Kidney (tissue), 14 donors: ENCODE data around the gene S1PR3. TPM values are rescaled to one million over a fixed set of nuclear protein-coding genes. Genes with fewer than 3 reads are reported as not detected.

Experiments used
- DNase-seq, 5 donors: peaks; one replicate each; pipeline ENCODE4 v3.0.0-alpha.2; 2013 to 2020
- FAIRE-seq: peaks from 2 replicates; lab custom pipeline; 2012; peaks lifted over from hg19 to GRCh38; lab: Jason Lieb, UNC
- H3K27ac ChIP-seq, 2 donors: one replicate each; pipeline ENCODE4 v1.7.0; 2013; ENCODE audit warnings: low read depth in 2 of 2, low read length in 2 of 2, inconsistent platforms in 1 of 2
- H3K27me3 ChIP-seq: one replicate; pipeline ENCODE4 v1.7.1; 2013; ENCODE audit warnings: low read length, inconsistent platforms; ENCODE audit not compliant: control insufficient read depth, insufficient read depth
- H3K36me3 ChIP-seq, 3 donors: one replicate each; pipeline versions ENCODE4 v1.7.0 to v1.7.1; 2013; ENCODE audit warnings: low read length in 3 of 3, control low read depth in 1 of 3, inconsistent platforms in 1 of 3; ENCODE audit not compliant: insufficient read depth in 3 of 3, control insufficient read depth in 2 of 3
- H3K4me1 ChIP-seq, 3 donors: one replicate each; pipeline versions ENCODE4 v1.7.0 to v1.7.1; 2013; ENCODE audit warnings: low read length in 3 of 3, inconsistent platforms in 1 of 3, low read depth in 1 of 3; ENCODE audit not compliant: control insufficient read depth in 2 of 3, insufficient read depth in 2 of 3
- H3K4me3 ChIP-seq, 3 donors: one replicate each; pipeline versions ENCODE4 v1.7.0 to v1.8.1; 2013; ENCODE audit warnings: low read length in 3 of 3, control low read depth in 1 of 3, inconsistent platforms in 1 of 3
- H3K9ac ChIP-seq, 3 donors: one replicate each; pipeline versions ENCODE4 v1.7.0 to v1.7.1; 2013; ENCODE audit warnings: low read length in 3 of 3, control low read depth in 1 of 3, inconsistent platforms in 1 of 3
- H3K9me3 ChIP-seq, 3 donors: one replicate each; pipeline versions ENCODE4 v1.7.0 to v1.7.1; 2013; ENCODE audit warnings: low read length in 3 of 3, control low read depth in 1 of 3, inconsistent platforms in 1 of 3; ENCODE audit not compliant: control insufficient read depth in 2 of 3, insufficient read depth in 1 of 3
- intact Hi-C: fragments of 100-400 bp; cut with DNase I; formaldehyde crosslinking; loops from one replicate; pipeline ENCODE4 v1.11.1; 2022
- polyA plus RNA-seq: library from polyadenylated mRNA; stranded (reverse); fragments of 350-450 nt; fragmentation: Illumina TruSeq; extraction: RNeasy Lipid Tissue Mini Kit (QIAGEN cat#74804); gene quantifications from one replicate; pipeline ENCODE4 v1.2.3, GENCODE V29; 2014; ENCODE audit warnings: low read depth, low replicate concordance; ENCODE audit not compliant: insufficient read depth
- total RNA-seq: library from RNA; stranded (reverse); fragmentation: NEBNext Ultra II Directional; extraction: Animal tissue kit (Norgen Biotek cat#: 25700); gene quantifications from one replicate; pipeline ENCODE4 v1.2.1, GENCODE V29; 2021
- TF ChIP-seq, protein P1 (sequence below): IDR thresholded peaks from 3 replicates; pipeline ENCODE4 v1.5.1; 2012; ENCODE audit warnings: mild to moderate bottlenecking, moderate library complexity, borderline replicate concordance; ENCODE audit not compliant: insufficient read depth; ENCODE audit errors: extremely low read depth
- donor health status: control.
- donor health status: control.
- donor health status: control.
- donor health status: control.
- donor health status: control.
- donor health status: DM: yes; HTN: yes; CAD: no.
- donor health status: Normal renal cell carcinoma (clear cell type).

Gene S1PR3
- total and polyA plus RNA-seq, 2 donors from 2014 or later, result 12.4 to 36.4 TPM

DNA sequence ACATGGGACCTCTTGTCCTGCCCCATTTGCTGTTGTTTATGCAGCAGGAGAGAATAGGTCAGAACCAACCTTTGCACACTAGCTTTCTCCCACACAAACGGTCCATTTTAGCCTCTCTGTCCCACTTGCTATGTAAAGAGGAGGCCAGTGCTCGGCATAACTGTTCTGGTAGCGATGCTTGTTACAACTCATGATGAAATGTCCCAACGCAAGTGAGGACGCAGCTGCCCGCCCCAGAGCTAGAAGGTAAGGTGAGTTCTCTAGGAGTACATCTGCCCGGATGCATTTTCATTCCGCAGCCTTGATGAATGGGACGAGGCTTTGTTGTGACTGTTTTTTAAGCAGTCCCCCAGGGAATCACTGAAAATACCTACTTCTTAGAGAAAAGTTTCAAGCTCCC lies 14.1 kb downstream of the S1PR3 start:
- Histone ChIP-seq H3K36me3 (peaks cover 0 to 5% (median 0%) of the 10 kb centered on the region in 3 donors), H3K27ac (no peak overlapping the region), H3K4me3 (no peak overlapping the region), H3K4me1 (peaks cover 0 to 7% (median 4%) of the 10 kb centered on the region in 3 donors), H3K9ac (no peak overlapping the region), H3K9me3 (no peaks in the 10 kb centered on the region), H3K27me3 (no peaks in the 10 kb centered on the region)
- TF ChIP-seq, protein P1, sequence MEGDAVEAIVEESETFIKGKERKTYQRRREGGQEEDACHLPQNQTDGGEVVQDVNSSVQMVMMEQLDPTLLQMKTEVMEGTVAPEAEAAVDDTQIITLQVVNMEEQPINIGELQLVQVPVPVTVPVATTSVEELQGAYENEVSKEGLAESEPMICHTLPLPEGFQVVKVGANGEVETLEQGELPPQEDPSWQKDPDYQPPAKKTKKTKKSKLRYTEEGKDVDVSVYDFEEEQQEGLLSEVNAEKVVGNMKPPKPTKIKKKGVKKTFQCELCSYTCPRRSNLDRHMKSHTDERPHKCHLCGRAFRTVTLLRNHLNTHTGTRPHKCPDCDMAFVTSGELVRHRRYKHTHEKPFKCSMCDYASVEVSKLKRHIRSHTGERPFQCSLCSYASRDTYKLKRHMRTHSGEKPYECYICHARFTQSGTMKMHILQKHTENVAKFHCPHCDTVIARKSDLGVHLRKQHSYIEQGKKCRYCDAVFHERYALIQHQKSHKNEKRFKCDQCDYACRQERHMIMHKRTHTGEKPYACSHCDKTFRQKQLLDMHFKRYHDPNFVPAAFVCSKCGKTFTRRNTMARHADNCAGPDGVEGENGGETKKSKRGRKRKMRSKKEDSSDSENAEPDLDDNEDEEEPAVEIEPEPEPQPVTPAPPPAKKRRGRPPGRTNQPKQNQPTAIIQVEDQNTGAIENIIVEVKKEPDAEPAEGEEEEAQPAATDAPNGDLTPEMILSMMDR, result no peak
- DNase-seq (peak in 1 of 5 donors; percentile 8), FAIRE-seq (no peak)
- intact Hi-C loops, result no loop called here

- Histone ChIP-seq H3K27ac (no peak overlapping the region), H3K4me3 (no peak overlapping the region), H3K9me3 (no peaks in the 10 kb centered on the region), H3K27me3 (no peaks in the 10 kb centered on the region), H3K36me3 (peaks cover 0 to 5% (median 0%) of the 10 kb centered on the region in 3 donors), H3K4me1 (peaks cover 0 to 4% (median under 1%) of the 10 kb centered on the region in 3 donors), H3K9ac (no peak overlapping the region)
- FAIRE-seq (peak; percentile 3), DNase-seq (peak in 1 of 5 donors; percentile 37)
- intact Hi-C loops, result no loop called here
- TF ChIP-seq, protein P1, result no peak
These were observed 15.0 kb downstream of the S1PR3 start for GRCh38 chr9:89006267-89006666.

DNA sequence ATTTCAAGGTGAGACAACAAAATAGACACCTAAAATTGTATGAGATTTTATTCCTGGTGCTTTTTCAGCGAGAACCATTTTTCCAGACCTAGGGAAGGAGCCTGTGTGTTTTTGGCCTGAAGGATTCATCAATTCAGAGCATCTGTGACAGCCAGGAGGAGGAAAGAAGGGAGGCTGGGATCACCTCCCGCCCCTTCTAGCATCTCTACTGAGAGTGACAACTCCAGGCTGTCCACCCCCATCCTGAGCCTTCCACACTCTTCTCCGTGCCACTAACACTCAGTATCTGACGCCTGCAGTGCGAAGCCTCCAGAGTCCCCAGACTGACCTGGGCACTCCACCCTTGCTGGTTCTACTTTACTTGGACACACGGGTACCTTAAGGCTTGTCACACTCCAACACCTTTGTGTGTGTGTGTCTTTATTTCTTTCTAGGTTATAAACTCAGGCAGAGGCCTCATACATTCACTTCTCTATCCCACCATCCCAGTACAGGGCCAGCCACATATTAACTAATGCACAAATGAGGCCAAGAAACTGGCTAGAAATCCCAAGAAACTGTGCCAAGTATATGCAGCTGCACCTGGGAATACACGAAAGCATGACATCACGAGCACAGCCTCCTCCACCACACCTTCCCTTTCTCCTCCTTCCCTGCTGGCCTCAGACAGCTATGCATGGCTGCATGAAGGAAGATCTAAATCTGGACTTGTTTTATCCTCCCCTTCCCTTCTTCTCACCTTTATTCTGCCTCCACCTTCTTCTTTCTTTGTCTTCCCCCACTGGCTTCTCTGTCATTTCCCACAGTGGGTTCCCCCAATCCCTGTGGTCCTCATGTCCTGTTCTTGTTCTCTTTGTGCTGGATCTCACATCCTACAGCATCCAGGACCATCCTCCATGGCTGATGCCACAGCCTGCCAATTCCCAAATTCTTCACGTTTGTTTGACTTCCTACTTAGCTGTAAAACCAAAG lies 16.0 kb downstream of the S1PR3 start:
- H3K9me3 ChIP-seq, result no peaks in the 10 kb centered on the region
- DNase-seq (peak in 1 of 5 donors; percentile 4), FAIRE-seq (no peak)
- peaks cover 0 to 4% (median 0%) of the 10 kb centered on the region in 3 donors for H3K4me1 ChIP-seq
- H3K27me3 ChIP-seq, result no peaks in the 10 kb centered on the region
- no peak overlapping the region for H3K4me3 ChIP-seq
- no peak overlapping the region for H3K9ac ChIP-seq
- TF ChIP-seq, protein P1, result no peak
- intact Hi-C loops, result no loop called here
- peaks cover 0 to 4% (median 0%) of the 10 kb centered on the region in 3 donors for H3K36me3 ChIP-seq
- H3K27ac ChIP-seq, result no peak overlapping the region
